GM19467 (cell line): Measurements from ENCODE around the gene PDE4B.
"Not testable (repeated sequence)": the region's sequence is repeated elsewhere in the genome, so short reads cannot be mapped to it uniquely, and the experiment has no call there.

Source experiments
- ATAC-seq: cut with Tn5 transposase; IDR thresholded peaks from one replicate; pipeline ENCODE4 v1.9.1; 2021; ENCODE audit warnings: mild to moderate bottlenecking, moderate library complexity; ENCODE audit not compliant: unreplicated experiment

The PDE4B gene

GRCh38 chr1:65813956-65814355 lies 21.3 kb downstream of the PDE4B start:
- ATAC-seq, result no peak

GRCh38 chr1:65814752-65815151 lies 22.1 kb downstream of the PDE4B start:
- ATAC-seq, result no peak

DNA sequence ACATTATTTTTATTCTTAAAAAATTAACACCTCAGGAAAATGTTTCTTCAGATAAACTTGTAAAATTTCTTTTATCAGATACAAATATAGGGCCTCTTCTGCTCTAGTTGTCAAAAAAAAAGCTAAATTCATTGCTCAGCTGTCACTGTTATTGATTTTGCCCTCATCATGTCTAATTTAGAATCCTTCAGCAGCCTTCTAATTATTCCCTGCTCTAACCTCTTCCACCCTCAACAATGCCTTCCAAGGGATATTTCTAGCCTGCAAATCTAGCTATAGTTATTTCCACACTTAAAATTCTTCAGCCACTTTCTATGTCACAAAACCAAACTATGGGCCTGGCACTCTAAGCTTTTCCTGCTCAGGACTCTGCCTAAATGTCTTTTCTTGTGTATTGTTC lies 25.2 kb downstream of the PDE4B start:
- no peak for ATAC-seq

- ATAC-seq, result no peak
Observed at GRCh38 chr1:65818966-65819365, 26.3 kb downstream of the PDE4B start.

DNA sequence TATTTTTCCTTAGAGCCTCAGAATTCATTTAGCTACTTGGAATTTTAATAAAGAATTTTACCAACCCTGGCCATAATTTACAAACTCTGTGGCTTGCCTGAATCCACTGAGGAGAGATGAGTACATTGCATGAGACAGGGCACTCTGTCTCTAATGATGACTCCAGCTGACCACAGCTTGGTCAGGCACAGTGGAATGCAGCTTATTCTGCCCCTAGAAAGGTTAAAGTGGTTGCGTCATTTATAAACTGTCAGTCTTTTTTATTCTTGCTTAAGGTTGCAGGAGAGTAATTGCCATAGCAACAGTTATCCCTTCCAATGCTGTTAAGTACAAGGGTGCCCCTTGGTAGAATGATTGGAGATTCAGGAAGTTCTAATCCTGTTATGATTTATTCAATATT lies 28.3 kb downstream of the PDE4B start:
- no peak for ATAC-seq

DNA sequence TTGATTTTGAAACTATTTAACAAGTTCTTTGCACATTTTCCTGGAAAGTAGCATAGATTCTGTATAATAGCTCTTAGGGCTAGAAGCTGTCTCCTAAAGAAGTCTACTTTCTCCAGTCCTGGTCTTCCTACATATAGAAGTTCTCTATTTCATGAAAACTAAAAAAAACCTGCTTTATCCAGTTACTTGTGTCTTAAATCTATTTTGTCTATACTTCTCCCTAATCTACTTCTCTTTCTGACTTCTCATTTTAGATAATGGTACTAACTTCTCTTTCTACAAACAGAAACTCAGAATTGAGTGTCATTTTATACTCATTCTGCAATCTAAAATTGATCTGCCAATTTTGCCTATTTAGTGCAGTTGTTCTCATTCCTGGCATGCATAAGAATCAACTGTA lies 28.7 kb downstream of the PDE4B start:
- ATAC-seq, result no peak

DNA sequence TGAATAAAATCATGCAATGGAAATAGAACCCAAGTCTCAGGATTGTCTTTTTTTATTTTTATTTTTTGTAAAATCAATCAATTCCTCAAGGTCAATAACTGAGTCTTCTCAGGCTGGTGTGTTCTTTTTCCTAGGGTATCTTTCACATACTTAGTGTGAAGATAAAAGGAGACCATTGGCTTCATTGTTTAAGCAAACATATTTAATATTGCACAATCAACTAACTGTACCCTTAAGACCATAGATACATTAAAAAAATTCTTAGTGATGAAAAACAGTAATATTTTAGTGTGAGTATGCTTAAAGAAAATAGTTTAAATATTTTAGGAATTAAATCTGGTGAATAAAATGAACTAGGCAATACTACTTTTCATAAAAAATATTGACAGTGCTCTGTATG lies 31.4 kb downstream of the PDE4B start:
- ATAC-seq, result no peak

- ATAC-seq, result no peak
Observed at GRCh38 chr1:65825741-65826140, 33.0 kb downstream of the PDE4B start.

DNA sequence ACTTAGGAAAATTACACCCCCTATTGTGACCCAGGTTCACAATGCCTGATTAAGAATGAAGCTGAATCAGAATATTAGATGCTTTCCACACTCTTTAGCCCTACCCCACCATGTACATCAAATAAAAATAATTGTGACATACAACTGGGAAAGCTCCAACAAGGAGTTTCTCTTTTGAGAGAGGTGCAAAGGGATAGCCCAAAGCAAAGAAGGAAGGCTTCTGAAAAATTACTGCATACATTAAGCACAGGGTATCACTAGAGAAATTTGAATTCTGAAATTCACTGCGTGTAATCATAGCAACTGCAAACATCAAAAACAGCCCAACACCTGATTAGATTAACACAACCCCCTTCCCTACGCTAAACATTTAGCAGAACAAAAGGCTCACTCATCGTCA lies 34.1 kb downstream of the PDE4B start:
- no peak for ATAC-seq

GRCh38 chr1:65827346-65827745 lies 34.7 kb downstream of the PDE4B start:
- no peak for ATAC-seq

GRCh38 chr1:65830306-65830705 lies 37.6 kb downstream of the PDE4B start:
- no peak for ATAC-seq

DNA sequence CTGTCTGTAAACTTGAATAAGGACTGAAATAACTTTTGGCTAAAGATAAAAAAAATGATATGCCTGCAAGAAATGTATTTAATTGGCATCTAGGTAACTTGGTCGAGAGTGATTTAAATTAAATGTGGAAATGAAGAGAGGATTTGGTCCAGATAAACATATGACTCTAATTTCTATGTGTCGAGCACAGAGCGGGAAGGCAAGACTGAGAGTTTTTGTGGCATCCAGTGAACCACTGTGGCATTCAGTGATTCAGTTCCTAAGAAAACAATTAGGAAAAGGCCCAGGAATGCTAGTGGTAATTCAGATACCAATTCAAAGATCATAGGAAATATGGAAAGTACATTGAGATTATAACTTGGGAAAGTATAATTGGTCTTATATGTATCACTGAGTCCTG lies 39.6 kb downstream of the PDE4B start:
- ATAC-seq, result no peak

GRCh38 chr1:65836686-65837085 lies 44.0 kb downstream of the PDE4B start:
- no peak for ATAC-seq

- ATAC-seq, result no peak
Observed at GRCh38 chr1:65840683-65841082, 48.0 kb downstream of the PDE4B start.

DNA sequence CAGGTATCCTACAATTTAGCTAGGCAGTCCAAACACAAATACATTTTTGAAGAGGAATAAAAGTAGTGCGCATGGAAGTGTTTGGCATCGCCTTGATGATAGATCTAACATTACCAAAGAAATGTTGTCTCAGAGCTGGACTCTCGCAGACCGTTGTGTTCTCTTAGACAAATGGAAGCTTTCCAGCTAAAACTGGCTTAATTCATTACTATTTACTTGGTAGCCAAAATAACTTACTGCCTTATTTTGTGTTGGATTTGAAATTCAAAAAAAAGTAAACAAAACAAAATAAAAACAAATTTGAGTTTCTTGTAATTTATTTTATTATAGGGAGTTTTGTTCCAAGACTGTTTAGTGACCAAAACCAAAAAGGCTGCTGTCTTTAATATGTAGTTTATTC lies 51.6 kb downstream of the PDE4B start:
- ATAC-seq, result no peak

DNA sequence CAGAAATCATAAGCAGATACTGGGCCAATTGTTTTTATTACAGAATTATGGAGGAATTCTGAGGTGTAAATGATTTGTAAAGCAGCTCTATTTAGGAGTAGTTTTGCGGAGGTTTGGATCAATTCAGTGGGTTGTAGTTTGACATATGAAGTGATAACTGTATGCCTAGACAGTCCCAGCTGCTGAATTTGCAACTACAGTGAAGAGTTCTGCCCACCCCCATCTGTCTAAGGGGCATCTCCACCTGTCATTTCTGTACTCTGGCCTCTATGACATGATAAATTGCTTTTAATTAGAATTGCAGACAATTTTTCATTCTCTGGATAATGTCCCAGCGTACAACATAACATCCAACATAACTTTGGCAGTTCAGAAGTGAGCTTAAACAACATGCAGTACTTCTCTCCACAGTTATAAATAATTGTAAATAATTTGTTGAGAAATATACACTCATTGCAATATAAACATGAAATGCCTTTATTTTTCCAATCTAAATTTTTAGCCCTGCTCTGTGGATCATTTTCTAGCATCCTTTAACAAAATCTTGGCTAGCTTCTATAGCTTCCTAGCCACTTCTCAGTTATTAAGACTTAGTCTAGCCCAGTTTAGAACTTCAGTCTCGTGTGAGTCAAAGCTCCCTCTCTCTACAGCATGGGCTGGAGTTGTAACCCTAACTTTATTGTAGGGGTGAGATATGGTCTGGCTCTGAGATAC lies 52.3 kb downstream of the PDE4B start:
- no peak for ATAC-seq

GRCh38 chr1:65845535-65846060 lies 52.9 kb downstream of the PDE4B start:
- no peak for ATAC-seq

- no peak for ATAC-seq
Observed at GRCh38 chr1:65846866-65847265, 54.2 kb downstream of the PDE4B start.

GRCh38 chr1:65850281-65850680 lies 57.6 kb downstream of the PDE4B start:
- ATAC-seq, result no peak

- not testable (repeated sequence) for ATAC-seq
Observed at GRCh38 chr1:65856591-65856990, 63.9 kb downstream of the PDE4B start.

DNA sequence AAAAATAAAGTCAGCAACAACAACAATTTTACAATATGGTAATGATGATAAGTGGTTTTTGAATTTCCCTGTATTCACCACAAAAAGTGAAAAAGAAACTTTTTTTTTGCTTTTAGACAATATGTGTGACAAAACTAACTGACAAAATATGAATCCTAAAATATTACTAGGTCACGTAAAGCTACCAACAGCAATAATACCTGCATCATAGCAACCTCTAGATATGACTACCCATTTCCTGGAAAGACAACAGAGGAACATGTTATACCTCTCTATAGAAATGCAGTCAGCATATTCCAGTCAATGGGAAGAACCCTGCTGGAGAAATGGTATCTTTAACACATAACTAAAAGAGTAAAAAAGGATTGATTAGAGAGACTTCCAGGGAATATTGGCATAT lies 73.7 kb downstream of the PDE4B start:
- ATAC-seq, result no peak

GRCh38 chr1:65872301-65872700 lies 79.6 kb downstream of the PDE4B start:
- no peak for ATAC-seq

DNA sequence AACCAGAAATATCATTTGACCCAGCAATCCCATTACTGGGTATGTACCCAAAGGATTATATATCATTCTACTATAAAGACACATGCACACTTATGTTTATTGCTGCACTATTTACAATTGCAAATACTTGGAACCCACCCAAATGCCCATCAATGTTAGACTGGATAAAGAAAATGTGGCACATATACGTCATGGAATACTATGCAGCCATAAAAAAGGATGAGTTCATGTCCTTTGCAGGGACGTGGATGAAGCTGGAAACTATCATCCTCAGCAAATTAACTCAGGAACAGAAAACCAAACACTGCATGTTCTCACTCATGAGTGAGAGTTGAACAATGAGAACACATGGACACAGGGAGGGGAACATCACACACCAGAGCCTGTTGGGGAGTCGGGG lies 85.6 kb downstream of the PDE4B start:
- ATAC-seq, result not testable (repeated sequence)
